Thyroid gland (tissue), 4 donors: ENCODE measurements around the gene TTC34.
"Not testable (repeated sequence)": the region's sequence is repeated elsewhere in the genome, so short reads cannot be mapped to it uniquely, and the experiment has no call there.

Experiments
- CTCF ChIP-seq, 6 experiments: fragments of 200-600 bp in 3 of 6; fragments of 450-650 bp in 3 of 6; sonication (generic) in 3 of 6; IDR thresholded peaks; one replicate each; pipeline ENCODE4 v1.5.1; 2016 to 2019; ENCODE audit warnings: antibody characterized with exemption in 6 of 6, mild to moderate bottlenecking in 2 of 6, inconsistent platforms in 1 of 6, moderate library complexity in 1 of 6
- POLR2A ChIP-seq, 2 donors: fragments of 450-650 bp; IDR thresholded peaks; one replicate each; pipeline ENCODE4 v1.6.1; 2017; ENCODE audit warnings: antibody characterized with exemption in 2 of 2, mild to moderate bottlenecking in 2 of 2, moderate library complexity in 1 of 2

- TF ChIP-seq CTCF, POLR2A (IDR thresholded peaks at IDR 0.05): not testable (repeated sequence)
These were observed 124.8 kb downstream of the TTC34 start for GRCh38 chr1:2676726-2677125.
